GM21825 (cell line): Measurements from ENCODE around the gene ACVR1.
"Not testable (repeated sequence)": the region's sequence is repeated elsewhere in the genome, so short reads cannot be mapped to it uniquely, and the experiment has no call there.

ENCODE experiments used
- ATAC-seq: cut with Tn5 transposase; IDR thresholded peaks from one replicate; pipeline ENCODE4 v1.9.1; 2021; ENCODE audit warnings: mild to moderate bottlenecking, moderate library complexity; ENCODE audit not compliant: unreplicated experiment

Gene ACVR1

DNA sequence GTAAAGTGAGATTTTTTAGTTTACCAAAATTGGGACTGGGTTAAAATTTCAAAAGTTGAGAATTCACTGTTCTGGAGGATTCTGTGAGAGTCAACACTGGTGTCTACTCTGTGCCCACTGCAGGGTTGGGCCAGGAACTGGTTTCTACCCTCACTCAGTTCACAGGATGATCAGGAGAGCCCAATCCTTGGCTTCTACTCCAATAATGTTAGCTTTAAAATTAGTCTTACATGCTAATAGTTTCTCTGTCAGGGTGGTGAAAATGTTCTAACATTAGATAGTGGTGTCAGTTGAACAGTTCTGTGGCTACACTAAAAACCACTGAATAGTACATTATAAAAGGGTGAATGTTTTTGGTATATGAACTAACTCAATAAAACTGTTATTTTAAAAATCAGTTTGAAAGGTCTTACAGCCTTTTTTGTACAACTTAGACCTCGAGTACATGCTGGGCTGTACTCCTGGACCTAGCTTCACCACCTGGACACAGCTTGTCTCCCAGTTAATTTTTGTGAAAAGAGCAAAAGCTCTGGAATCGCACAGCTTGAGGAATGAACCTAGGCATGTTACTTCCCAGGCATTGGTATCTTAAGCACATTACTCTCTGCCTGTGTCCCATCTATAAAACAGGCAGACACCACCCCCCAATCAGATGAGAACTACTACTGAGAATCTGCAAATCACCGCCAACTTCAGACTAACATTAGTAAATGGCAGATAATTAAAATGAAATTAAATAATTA lies 44.4 kb downstream of the ACVR1 start:
- ATAC-seq: no peak

GRCh38 chr2:157830696-157831570 lies 45.2 kb downstream of the ACVR1 start:
- no peak for ATAC-seq

DNA sequence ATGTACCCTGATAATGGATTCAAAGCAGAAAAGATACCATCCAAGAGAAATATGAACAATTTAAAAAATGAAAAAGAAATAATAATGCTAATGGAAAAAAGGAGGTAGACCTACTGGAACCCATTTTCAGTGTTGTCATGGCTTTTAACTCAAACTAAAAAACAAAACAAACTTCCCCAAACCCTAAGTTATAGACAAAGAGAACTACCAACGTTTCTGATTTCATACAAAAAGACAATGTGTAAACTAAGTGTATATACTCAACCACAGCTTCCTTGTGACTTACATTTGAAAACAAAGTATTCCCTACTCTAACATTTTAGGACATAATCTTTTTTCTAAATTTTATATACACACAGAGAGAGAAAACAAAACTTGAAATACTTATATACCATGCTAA lies 45.9 kb downstream of the ACVR1 start:
- no peak for ATAC-seq

DNA sequence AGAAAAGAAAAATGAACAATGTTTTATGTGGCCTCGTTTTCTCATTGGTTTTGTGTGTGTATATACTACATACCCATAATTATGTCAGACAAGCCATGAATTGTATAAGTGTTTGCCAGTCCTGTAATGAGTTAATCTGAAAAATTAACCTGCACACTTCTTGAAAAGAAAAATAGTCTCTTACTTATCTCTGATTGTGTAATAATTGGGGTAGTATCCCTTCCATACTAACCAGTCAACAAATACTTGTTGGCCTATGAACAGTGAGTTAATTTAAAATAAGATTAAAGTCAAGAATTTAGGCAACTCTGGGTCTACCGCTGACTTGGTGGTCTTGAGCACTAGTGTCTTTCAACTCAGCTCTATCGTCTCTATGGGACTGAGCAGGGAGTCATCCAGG lies 48.8 kb downstream of the ACVR1 start:
- ATAC-seq: no peak

- ATAC-seq: not testable (repeated sequence)
Observed at GRCh38 chr2:157826644-157827043, 49.5 kb downstream of the ACVR1 start.

GRCh38 chr2:157825885-157826284 lies 50.2 kb downstream of the ACVR1 start:
- ATAC-seq: no peak

DNA sequence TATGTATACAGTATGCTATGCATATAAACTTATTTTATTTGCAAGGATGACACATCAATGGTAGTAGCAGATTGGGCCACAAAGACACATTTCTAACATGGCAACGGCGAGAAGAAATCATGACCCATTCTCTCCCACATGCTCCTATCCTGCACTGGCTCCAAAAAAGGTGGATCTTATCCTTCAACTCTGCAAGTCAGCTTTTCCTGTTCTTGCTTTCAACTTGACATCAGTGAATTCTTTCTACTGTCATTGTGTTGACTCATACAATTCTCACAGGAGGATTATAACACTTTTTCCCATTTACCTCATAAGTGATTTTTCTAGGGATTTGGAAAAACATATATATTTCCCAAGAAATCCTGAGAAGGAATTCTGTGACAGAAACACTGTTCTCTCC lies 53.1 kb downstream of the ACVR1 start:
- ATAC-seq: no peak

DNA sequence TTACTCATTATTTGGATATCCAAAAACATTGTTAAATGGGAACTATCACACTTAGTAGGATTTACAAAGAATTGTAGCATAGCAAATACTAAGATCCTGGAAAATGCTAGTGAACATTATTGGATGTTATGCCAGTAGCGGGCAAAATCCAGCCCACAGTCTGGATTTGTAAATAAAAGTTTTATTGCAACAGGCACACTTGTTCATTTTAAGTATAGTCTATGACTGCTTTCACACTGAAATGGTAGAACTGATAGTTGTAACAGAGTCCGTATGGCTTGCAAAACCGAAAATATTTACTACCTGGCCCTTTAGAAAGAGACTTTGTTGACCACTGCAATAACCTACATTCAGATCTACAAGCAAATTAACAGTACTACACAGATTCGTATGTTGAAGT lies 53.6 kb downstream of the ACVR1 start:
- ATAC-seq: no peak

DNA sequence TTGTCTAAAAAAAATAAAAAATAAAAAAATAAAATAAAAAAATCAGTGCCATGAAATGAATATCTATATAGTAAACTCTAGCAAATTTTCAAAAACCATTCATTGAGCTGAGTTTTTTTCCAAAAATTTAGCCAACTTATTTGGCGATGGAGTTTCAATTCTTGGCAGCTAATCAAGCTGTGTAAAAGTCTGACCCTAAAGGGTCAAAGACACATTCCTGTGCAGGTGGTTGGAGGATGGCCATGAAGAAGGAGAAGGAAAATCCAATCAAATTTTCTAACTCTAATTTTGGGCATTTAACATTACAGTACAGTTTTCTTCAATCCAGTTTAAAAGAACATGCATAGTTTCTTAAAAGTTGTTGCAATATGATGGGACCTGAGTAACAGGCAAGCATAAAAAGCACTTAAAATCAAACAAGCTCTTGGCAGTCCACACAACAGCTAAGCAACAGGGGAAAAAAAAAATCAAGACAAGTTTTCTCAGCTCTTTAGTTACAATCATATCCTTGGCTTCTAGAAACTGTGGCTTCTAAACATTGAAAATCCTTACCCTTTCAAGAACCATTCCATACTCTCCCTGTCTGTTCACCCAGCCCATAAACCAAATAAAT lies 54.5 kb downstream of the ACVR1 start:
- no peak for ATAC-seq

DNA sequence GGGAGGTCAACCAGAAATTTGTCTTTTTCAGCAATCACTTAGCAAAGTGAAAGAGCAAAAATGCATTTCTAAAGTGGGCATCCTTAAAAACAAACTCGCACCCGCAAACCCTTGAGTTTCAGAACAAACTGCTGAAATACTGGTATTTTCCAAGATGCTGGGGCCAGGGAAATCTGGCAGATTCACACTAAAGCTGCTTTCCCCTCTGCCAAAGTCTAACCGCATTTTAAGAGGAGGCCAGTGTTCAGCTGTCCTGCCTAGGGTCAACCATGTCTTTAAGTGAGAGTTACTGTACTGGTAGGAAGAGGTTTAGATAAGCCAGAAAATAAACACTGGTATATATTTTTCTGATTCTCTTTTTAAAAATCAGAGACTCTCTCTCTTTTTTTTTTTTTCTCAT lies 55.9 kb downstream of the ACVR1 start:
- ATAC-seq: no peak

DNA sequence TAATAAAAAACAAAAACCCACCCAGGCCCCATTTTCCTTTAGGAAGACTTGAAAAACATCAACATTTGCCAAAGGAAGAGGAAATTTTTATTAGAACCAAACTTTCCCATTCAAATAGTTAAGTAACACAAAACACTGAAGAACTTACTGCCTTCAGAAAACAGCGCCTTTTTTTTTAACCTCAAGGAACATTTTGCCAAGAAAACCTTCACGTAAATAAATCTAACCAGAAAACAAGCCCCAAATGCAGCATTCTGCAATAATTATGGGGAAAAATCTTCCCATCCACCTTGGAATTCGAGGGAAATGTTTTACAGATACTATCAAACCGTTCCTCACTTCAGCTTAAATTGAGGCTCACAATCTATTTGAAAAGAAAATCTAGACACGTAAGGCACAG lies 56.4 kb downstream of the ACVR1 start:
- ATAC-seq: no peak

DNA sequence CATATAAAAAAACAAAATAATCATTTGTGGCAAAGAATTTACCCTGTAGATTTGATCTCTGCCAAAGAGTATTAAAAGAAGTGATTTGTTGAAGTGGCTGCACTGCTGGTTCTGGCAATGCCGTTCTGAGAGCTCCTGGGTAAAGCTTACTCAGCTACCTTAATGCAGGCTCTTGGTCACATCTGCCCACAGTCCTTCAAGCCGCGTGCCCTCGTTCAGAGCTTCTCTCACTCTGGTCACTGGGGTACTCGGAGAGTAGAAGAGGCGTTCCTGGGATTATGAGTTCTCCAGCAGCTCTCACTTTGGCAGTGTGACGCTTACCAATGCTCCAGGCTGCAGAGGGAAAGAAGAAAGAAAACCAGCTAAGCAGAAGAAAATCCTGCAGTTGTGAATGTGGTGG lies 57.9 kb downstream of the ACVR1 start:
- no peak for ATAC-seq

GRCh38 chr2:157815421-157815820 lies 60.7 kb downstream of the ACVR1 start:
- ATAC-seq: no peak

DNA sequence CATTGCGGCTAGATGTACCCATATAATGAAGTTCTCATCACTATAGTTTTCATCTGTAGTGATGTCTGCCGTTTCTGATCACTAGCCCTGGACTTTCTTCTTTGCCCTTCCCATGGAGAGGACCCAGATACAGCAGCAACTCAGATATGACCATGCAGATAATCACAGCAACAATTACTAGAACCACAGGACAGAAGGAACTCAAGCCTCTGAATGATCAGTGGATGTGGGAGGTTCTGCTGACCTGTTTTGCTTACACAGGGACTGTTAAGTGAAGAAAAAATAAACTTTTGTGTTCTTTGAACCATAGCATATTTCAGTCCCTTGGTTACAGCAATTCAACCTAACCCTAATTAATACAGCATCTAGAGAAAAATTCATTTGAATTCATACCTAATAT lies 62.7 kb downstream of the ACVR1 start:
- no peak for ATAC-seq

DNA sequence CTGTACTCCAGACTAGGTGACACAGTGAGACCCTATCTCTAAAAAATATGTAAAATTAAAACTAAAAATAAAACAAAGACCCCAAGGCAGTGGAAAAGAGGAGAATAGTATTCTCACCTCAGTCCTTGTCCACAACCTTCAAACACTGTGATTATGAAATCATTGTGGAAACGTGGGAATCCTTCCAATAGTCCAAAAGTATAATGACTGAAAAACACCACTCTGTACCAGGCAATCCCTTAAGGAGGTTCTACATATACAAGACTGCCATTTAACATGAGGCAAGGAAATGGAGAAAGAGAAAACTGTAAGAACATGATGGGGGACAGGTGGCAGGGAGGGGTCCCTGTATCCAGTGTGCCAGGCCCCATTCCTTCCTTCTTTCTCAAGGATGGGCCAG lies 66.1 kb downstream of the ACVR1 start:
- no peak for ATAC-seq

GRCh38 chr2:157809212-157809611 lies 66.9 kb downstream of the ACVR1 start:
- ATAC-seq: no peak

- no peak for ATAC-seq
Observed at GRCh38 chr2:157808421-157808820, 67.7 kb downstream of the ACVR1 start.

GRCh38 chr2:157806426-157807077 lies 69.6 kb downstream of the ACVR1 start:
- ATAC-seq: no peak

DNA sequence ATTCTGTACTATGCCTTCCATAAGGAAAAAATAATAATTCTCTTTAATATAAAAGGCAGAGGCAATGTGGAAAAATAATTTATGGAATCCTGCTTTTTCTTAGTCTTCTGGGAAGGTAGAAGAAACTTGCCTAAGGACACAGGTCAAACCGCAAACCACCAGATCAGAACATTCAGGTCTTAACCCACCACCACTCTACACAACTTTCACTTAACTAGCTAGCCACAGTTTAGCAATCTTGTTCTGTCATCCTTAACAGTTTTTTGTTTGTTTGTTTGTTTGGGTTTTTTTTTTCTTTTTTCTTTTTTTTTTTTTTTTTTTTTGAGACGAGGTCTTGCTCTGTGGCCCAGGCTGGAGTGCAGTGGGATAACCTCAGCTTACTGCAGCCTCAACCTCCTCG lies 70.6 kb downstream of the ACVR1 start:
- no peak for ATAC-seq

DNA sequence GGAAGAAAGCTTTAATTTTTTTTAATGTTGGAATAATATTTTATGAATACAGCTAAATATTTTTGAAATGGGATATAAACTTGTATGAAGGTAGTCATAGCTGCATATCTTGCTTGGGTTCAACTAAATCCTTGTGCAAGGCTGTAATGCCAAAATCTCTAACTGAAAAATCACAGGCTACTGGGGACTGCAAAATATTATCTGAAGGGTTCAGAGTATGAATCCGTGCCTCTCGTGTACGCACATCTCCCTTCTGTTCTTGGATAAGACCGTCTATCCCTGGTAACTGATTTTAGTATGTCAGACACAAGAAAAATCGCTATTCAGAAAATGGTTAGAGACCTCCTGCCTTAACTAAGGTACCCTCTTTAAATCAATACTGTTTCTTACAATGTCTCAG lies 71.8 kb downstream of the ACVR1 start:
- no peak for ATAC-seq

- no peak for ATAC-seq
Observed at GRCh38 chr2:157803952-157804351, 72.2 kb downstream of the ACVR1 start.
